ENCODE results near the gene TRIM36. TPM values are rescaled to one million over a fixed set of nuclear protein-coding genes. Genes with fewer than 3 reads are reported as not detected.
A peak's percentile ranks its signal among the peaks of the same experiment; 100 is the strongest.

The TRIM36 gene
- polyA plus RNA-seq, 1 donor from 2014 or later, result 122 TPM

DNA sequence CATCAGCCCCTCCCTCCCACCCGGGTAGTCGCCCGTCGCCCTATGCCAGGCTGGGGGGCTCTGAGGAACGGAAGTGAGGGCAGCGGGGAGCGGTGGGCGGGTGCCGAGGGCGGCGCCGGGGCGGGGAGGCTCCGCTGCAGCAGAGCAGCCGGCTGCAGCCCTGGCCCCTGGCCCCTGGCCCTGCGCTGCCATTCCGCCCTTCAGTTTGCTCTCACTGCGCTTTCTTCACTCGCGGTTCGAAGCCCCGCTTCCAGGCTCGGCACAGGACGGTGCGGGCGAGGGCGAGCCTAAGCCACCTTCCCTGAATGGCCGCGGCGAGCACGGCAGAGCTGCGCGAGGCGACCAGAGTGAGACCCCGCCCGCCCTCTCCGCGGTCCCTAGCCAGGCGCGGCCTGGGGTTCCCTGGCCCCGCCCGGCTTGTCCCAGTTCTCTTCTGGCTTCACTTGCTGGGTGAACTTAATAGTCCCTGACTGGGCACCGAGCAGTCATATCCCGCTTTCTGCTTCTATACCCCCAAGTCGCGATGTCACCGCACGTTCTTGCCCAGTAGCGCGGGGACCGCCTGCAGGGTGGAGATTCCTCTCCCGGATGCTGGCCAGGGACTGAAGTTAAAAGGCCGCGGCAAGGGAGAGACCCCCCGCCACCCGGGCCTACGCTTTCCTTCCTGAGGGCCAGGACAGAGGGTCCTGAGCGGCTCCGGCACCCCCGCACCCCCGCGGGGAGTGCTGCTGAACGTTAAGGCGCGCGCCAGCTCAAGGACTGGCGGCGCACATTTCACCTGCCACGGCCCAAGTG is 623 bp upstream of the TRIM36 start:
- Histone ChIP-seq H3K4me3 (ENCODE audit: low read length) (peak overlapping the region; percentile 85), H3K4me2 (ENCODE audit: low read length) (peak overlapping the region; percentile 78), H2AFZ (ENCODE audit: low read depth, low read length) (peak overlapping the region; percentile 31), H3K79me2 (replicated peaks; ENCODE audit: insufficient read depth, low read length) (peaks cover 43% of the 10 kb centered on the region), H3K27ac (ENCODE audit: low read length) (no peak overlapping the region), H3K36me3 (ENCODE audit: insufficient read depth, low read length) (peaks cover 2% of the 10 kb centered on the region), H3K27me3 (ENCODE audit: insufficient read depth, low read depth, low read length) (peaks cover 5% of the 10 kb centered on the region), H3K9ac (ENCODE audit: low read length) (peak overlapping the region; percentile 89), H3K9me3 (ENCODE audit: low read length) (peaks cover 15% of the 10 kb centered on the region), H3K9me2 (ENCODE audit: insufficient read depth, low read length) (no peaks in the 10 kb centered on the region), H3F3A (ENCODE audit: insufficient read depth, low read length, poor library complexity, severe bottlenecking) (peaks cover 9% of the 10 kb centered on the region), H4K20me1 (ENCODE audit: insufficient read depth) (no peaks in the 10 kb centered on the region)
- TF ChIP-seq EP300 (conservative IDR thresholded peaks at IDR 0.05; ENCODE audit: poor library complexity, severe bottlenecking) (no peak), MXI1 (conservative IDR thresholded peaks at IDR 0.05; ENCODE audit: poor library complexity, severe bottlenecking) (peak; percentile 27)

- H3K27me3 ChIP-seq (ENCODE audit: insufficient read depth, low read depth, low read length), result peaks cover 5% of the 10 kb centered on the region
- H3K9ac ChIP-seq (ENCODE audit: low read length), result peak overlapping the region; percentile 89
- peak overlapping the region; percentile 80 for H3K27ac ChIP-seq (ENCODE audit: low read length)
- H3K79me2 ChIP-seq (replicated peaks; ENCODE audit: insufficient read depth, low read length), result peaks cover 55% of the 10 kb centered on the region
- H3K36me3 ChIP-seq (ENCODE audit: insufficient read depth, low read length), result peaks cover 3% of the 10 kb centered on the region
- H4K20me1 ChIP-seq (ENCODE audit: insufficient read depth), result no peaks in the 10 kb centered on the region
- peaks cover 19% of the 10 kb centered on the region for H3K9me3 ChIP-seq (ENCODE audit: low read length)
- H3K4me3 ChIP-seq (ENCODE audit: low read length), result peak overlapping the region; percentile 85
- no peak for TF ChIP-seq REST (IDR thresholded peaks at IDR 0.05; ENCODE audit: borderline replicate concordance)
- no peak for TF ChIP-seq CTCF (IDR thresholded peaks at IDR 0.05; ENCODE audit: poor library complexity, severe bottlenecking)
- TF ChIP-seq MXI1 (conservative IDR thresholded peaks at IDR 0.05; ENCODE audit: poor library complexity, severe bottlenecking), result no peak
- no peak for TF ChIP-seq RAD21 (conservative IDR thresholded peaks at IDR 0.05)
- TF ChIP-seq TAF1 (IDR thresholded peaks at IDR 0.05; ENCODE audit: low read depth), result no peak
- TF ChIP-seq POLR2AphosphoS5 (IDR thresholded peaks at IDR 0.05), result no peak
- no peak for TF ChIP-seq EZH2 (IDR thresholded peaks at IDR 0.05; ENCODE audit: borderline replicate concordance, insufficient read depth, low read length, poor library complexity, severe bottlenecking)
- TF ChIP-seq SMC3 (conservative IDR thresholded peaks at IDR 0.05; ENCODE audit: poor library complexity), result no peak
- TF ChIP-seq EP300 (conservative IDR thresholded peaks at IDR 0.05; ENCODE audit: poor library complexity, severe bottlenecking), result no peak
- peaks cover 9% of the 10 kb centered on the region for H3F3A ChIP-seq (ENCODE audit: insufficient read depth, low read length, poor library complexity, severe bottlenecking)
- no peaks in the 10 kb centered on the region for H3K9me2 ChIP-seq (ENCODE audit: insufficient read depth, low read length)
- peak overlapping the region; percentile 75 for H2AFZ ChIP-seq (ENCODE audit: low read depth, low read length)
- H3K4me2 ChIP-seq (ENCODE audit: low read length), result peak overlapping the region; percentile 97
Observed at GRCh38 chr5:115168829-115169486, 750 bp downstream of the TRIM36 start.
